ENCODE results near the gene NPL.
A peak's percentile ranks its signal among the peaks of the same experiment; 100 is the strongest.

Gene NPL

GRCh38 chr1:182786223-182786994 lies 3.2 kb upstream of the NPL start:
- no peaks in the 10 kb centered on the region for H3K27me3 ChIP-seq (ENCODE audit: insufficient read depth, poor library complexity, severe bottlenecking)
- no peak overlapping the region for H3K27ac ChIP-seq (replicated peaks)
- peak; percentile 49 to 62 for DNase-seq (ENCODE audit: low read depth in 1 of 2, low spot score in 1 of 2)
- TF ChIP-seq REST (IDR thresholded peaks at IDR 0.05; ENCODE audit: insufficient replicate concordance, low read depth) (no peak), CTCF (IDR thresholded peaks at IDR 0.05; ENCODE audit: insufficient read depth, low read length) (peak; percentile 56)
- H3K4me3 ChIP-seq (replicated peaks; ENCODE audit: insufficient read depth, low read length): no peak overlapping the region

GRCh38 chr1:182786995-182787324 lies 2.6 kb upstream of the NPL start:
- Histone ChIP-seq H3K27me3 (ENCODE audit: insufficient read depth, poor library complexity, severe bottlenecking) (no peaks in the 10 kb centered on the region), H3K4me3 (replicated peaks; ENCODE audit: insufficient read depth, low read length) (no peak overlapping the region), H3K27ac (replicated peaks) (no peak overlapping the region)
- no peak for DNase-seq (ENCODE audit: low read depth in 1 of 2, low spot score in 1 of 2)
- no peak for TF ChIP-seq SPI1 (IDR thresholded peaks at IDR 0.05; ENCODE audit: borderline replicate concordance, low read depth)
- TF ChIP-seq REST (IDR thresholded peaks at IDR 0.05; ENCODE audit: insufficient replicate concordance, low read depth): no peak
- TF ChIP-seq POLR2AphosphoS5 (IDR thresholded peaks at IDR 0.05; ENCODE audit: low read depth): no peak
- TF ChIP-seq CTCF (IDR thresholded peaks at IDR 0.05; ENCODE audit: insufficient read depth, low read length): no peak
- TF ChIP-seq GABPA (IDR thresholded peaks at IDR 0.05; ENCODE audit: low read depth): no peak

- Histone ChIP-seq H3K27me3 (ENCODE audit: insufficient read depth, poor library complexity, severe bottlenecking) (no peaks in the 10 kb centered on the region), H3K4me3 (replicated peaks; ENCODE audit: insufficient read depth, low read length) (no peak overlapping the region), H3K27ac (replicated peaks) (no peak overlapping the region)
- DNase-seq (ENCODE audit: low read depth in 1 of 2, low spot score in 1 of 2): no peak
- TF ChIP-seq CTCF (IDR thresholded peaks at IDR 0.05; ENCODE audit: insufficient read depth, low read length) (no peak), POLR2AphosphoS5 (IDR thresholded peaks at IDR 0.05; ENCODE audit: low read depth) (no peak), GABPA (IDR thresholded peaks at IDR 0.05; ENCODE audit: low read depth) (no peak), REST (IDR thresholded peaks at IDR 0.05; ENCODE audit: insufficient replicate concordance, low read depth) (no peak), SPI1 (IDR thresholded peaks at IDR 0.05; ENCODE audit: borderline replicate concordance, low read depth) (no peak)
Observed at GRCh38 chr1:182791281-182792179, 2.0 kb downstream of the NPL start.

All from HL-60 (cell line).